Lung (tissue), 12 donors: Measurements from ENCODE around the gene UNC50. TPM values are rescaled to one million over a fixed set of nuclear protein-coding genes. Genes with fewer than 3 reads are reported as not detected.

ENCODE experiments used
- ATAC-seq: fragments of 200-7000 bp; cut with Tn5 transposase; one replicate; pipeline ENCODE4 v1.9.1; 2020; ENCODE audit warnings: moderate number of reproducible peaks; ENCODE audit not compliant: insufficient read depth, low FRiP score
- DNase-seq, 3 donors: peaks; one replicate each; pipeline ENCODE4 v3.0.0-alpha.2; 2013 to 2017
- H3K27ac ChIP-seq, 2 donors: one replicate each; pipeline ENCODE4 v1.5.1; 2013; ENCODE audit warnings: mild to moderate bottlenecking in 2 of 2, moderate library complexity in 2 of 2, control low read depth in 1 of 2, inconsistent platforms in 1 of 2, low read depth in 1 of 2, low read length in 1 of 2
- H3K27me3 ChIP-seq, 3 donors: one replicate each; pipeline ENCODE4 v1.5.1; 2013; ENCODE audit warnings: low read length in 2 of 3; ENCODE audit not compliant: control insufficient read depth in 3 of 3, insufficient read depth in 3 of 3
- H3K36me3 ChIP-seq, 4 donors: one replicate each; pipeline ENCODE4 v1.5.1; 2013; ENCODE audit warnings: low read length in 4 of 4, mild to moderate bottlenecking in 1 of 4, moderate library complexity in 1 of 4; ENCODE audit not compliant: control insufficient read depth in 4 of 4, insufficient read depth in 4 of 4
- H3K4me1 ChIP-seq, 5 donors: one replicate each; pipeline ENCODE4 v1.5.1; 2013; ENCODE audit warnings: low read length in 5 of 5, mild to moderate bottlenecking in 2 of 5, moderate library complexity in 1 of 5; ENCODE audit not compliant: control insufficient read depth in 5 of 5, insufficient read depth in 5 of 5
- H3K4me3 ChIP-seq: one replicate; pipeline ENCODE4 v1.5.1; 2013; ENCODE audit warnings: mild to moderate bottlenecking, control low read depth, moderate library complexity
- H3K9ac ChIP-seq, 2 donors: one replicate each; pipeline ENCODE4 v1.5.1; 2013; ENCODE audit warnings: low read length in 2 of 2, control low read depth in 1 of 2; ENCODE audit not compliant: insufficient read depth in 1 of 2
- H3K9me3 ChIP-seq, 4 donors: one replicate each; pipeline ENCODE4 v1.5.1; 2013; ENCODE audit warnings: low read length in 3 of 4, mild to moderate bottlenecking in 1 of 4, moderate library complexity in 1 of 4; ENCODE audit not compliant: control insufficient read depth in 4 of 4, insufficient read depth in 3 of 4
- CTCF ChIP-seq: IDR thresholded peaks from 2 replicates; pipeline ENCODE4 v1.5.1; 2012; ENCODE audit warnings: mild to moderate bottlenecking; ENCODE audit errors: control extremely low read depth, extremely low read depth
- WGBS, 2 donors: extraction: QIAGEN DNeasy Blood & Tissue Kit; methylation state at CpG; one replicate each; pipeline ENCODE4 v1.1.7; 2013; 5-methylcytosine and 5-hydroxymethylcytosine counted together
- polyA plus RNA-seq, 2 donors: library from polyadenylated mRNA; stranded (reverse); fragments of 200-250 nt; gene quantifications; one replicate each; pipeline ENCODE4 v1.2.1, GENCODE V29; 2013
- total RNA-seq, 2 donors: library from RNA; depleted of rRNA in 1 of 2; stranded (reverse); fragments of >200 nt in 1 of 2; gene quantifications; one replicate each; pipeline ENCODE4 v1.2.1, GENCODE V29; 2014 to 2021
- donor health status: control.
- donor health status: control.
- donor health status: Bipolar disorder and iron deficiency.
- donor health status: healthy.
- donor health status: DM: yes; HTN: yes; CAD: no.

UNC50 gene
- total and polyA plus RNA-seq, 4 donors, result 36.4 to 54.7 (median 43.7) TPM

- no peak for DNase-seq
- Histone ChIP-seq H3K4me3 (no peak overlapping the region), H3K4me1 (no peaks in the 10 kb centered on the region), H3K9me3 (peaks cover 0 to 1% (median 0%) of the 10 kb centered on the region in 4 donors), H3K27ac (no peak overlapping the region), H3K9ac (no peak overlapping the region), H3K27me3 (no peaks in the 10 kb centered on the region), H3K36me3 (peaks cover 3 to 40% (median 19%) of the 10 kb centered on the region in 4 donors)
- 90 to 93% methylated on average over 10 of the region's 10 CpGs for WGBS, 2 donors
- no peak for ATAC-seq
- no peak for TF ChIP-seq CTCF
These were observed 24.4 kb upstream of the UNC50 start for GRCh38 chr2:98583816-98584618.

GRCh38 chr2:98585386-98585785 lies 23.0 kb upstream of the UNC50 start:
- TF ChIP-seq CTCF, result no peak
- peaks cover 3 to 36% (median 21%) of the 10 kb centered on the region in 4 donors for H3K36me3 ChIP-seq
- WGBS, 2 donors, result 95 to 98% methylated on average over 10 of the region's 10 CpGs
- peaks cover 0 to 1% (median 0%) of the 10 kb centered on the region in 4 donors for H3K9me3 ChIP-seq
- no peak overlapping the region for H3K4me3 ChIP-seq
- no peaks in the 10 kb centered on the region for H3K4me1 ChIP-seq
- no peaks in the 10 kb centered on the region for H3K27me3 ChIP-seq
- H3K27ac ChIP-seq, result no peak overlapping the region
- no peak overlapping the region for H3K9ac ChIP-seq
- no peak for ATAC-seq
- no peak for DNase-seq

- Histone ChIP-seq H3K27me3 (no peaks in the 10 kb centered on the region), H3K4me1 (no peaks in the 10 kb centered on the region), H3K27ac (no peak overlapping the region), H3K9ac (no peak overlapping the region), H3K36me3 (peaks cover 3 to 34% (median 22%) of the 10 kb centered on the region in 4 donors), H3K4me3 (no peak overlapping the region), H3K9me3 (peaks cover 0 to 1% (median 0%) of the 10 kb centered on the region in 4 donors)
- DNase-seq, result no peak
- TF ChIP-seq CTCF, result no peak
- no peak for ATAC-seq
- WGBS, 2 donors, result 95% methylated on average over 6 of the region's 6 CpGs
These were observed 21.7 kb upstream of the UNC50 start for GRCh38 chr2:98586551-98587140.
